K562 (cell line): ENCODE data around the gene KCTD16.

ENCODE experiments used
- ELF2 ChIP-seq: fragments of 250-450 bp; sonication (Bioruptor Pico); IDR thresholded peaks from 2 replicates; pipeline ENCODE4 v1.5.0; 2021; ENCODE audit warnings: mild to moderate bottlenecking
- NR1H2 ChIP-seq: sonication (generic); formaldehyde crosslinking; IDR thresholded peaks from 2 replicates; pipeline ENCODE4 v1.4.0; 2020; ENCODE audit warnings: mild to moderate bottlenecking, missing genetic modification reagents
- PCBP2 ChIP-seq: fragments of 200-400 bp; formaldehyde crosslinking; IDR thresholded peaks from 2 replicates; pipeline ENCODE4 v1.6.1; 2018; ENCODE audit warnings: low read length, low read depth, mild to moderate bottlenecking, moderate library complexity; ENCODE audit not compliant: poor library complexity, severe bottlenecking
- POLR2A ChIP-seq: fragments of 450-650 bp; conservative IDR thresholded peaks from 2 replicates; pipeline ENCODE4 v1.6.1; 2016
- TBP ChIP-seq: optimal IDR thresholded peaks from 2 replicates; pipeline ENCODE3; 2011; ENCODE audit warnings: low read depth, low read length, improper control_type of control experiment
- ZNF143 ChIP-seq: sonication (generic); formaldehyde crosslinking; IDR thresholded peaks from 2 replicates; pipeline ENCODE4 v1.9.0; 2022; ENCODE audit warnings: mild to moderate bottlenecking, missing genetic modification reagents

DNA sequence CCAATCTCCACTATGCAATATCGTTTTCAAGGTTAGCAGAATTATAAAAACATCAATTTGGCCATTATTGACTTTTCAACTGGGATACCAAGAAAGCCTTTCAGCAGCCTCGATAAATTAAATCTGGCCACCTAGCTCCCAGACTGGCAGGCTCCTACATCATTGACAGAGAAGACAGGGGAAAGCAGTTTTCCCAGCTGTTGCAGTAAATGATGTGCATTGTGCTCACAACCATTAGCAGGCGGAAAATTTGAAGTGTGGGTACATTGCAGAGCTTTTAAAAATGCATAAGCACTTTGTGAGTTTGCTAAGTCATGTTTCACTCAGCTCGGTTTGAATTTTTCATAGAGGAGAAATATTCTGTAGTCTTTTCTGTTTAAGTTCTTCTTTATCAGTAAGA lies 297.9 kb downstream of the KCTD16 start:
- TF ChIP-seq NR1H2 = no peak
- no peak for TF ChIP-seq POLR2A
- TF ChIP-seq TBP = no peak
- TF ChIP-seq ELF2 (CRISPR knock-in tag) = no peak
- no peak for TF ChIP-seq PCBP2
- TF ChIP-seq ZNF143 (CRISPR knock-in tag) = no peak
